MCF 10A (cell line): ENCODE data around the gene LSMEM2. TPM values are rescaled to one million over a fixed set of nuclear protein-coding genes. Genes with fewer than 3 reads are reported as not detected.
"Not testable (repeated sequence)": the region's sequence is repeated elsewhere in the genome, so short reads cannot be mapped to it uniquely, and the experiment has no call there.

Experiments
- BruUV-seq: library from RNA; stranded (reverse); fragments of 400-500 nt; replicated peaks from 2 replicates; lab custom pipeline; 2021; lab: Mats Ljungman, UMichigan
- CTCF ChIA-PET: fragments of 300-600 bp; sonication (Branson Sonifier 250); formaldehyde crosslinking; extraction: SDS; loops from one replicate; lab custom pipeline; 2021; ENCODE audit warnings: antibody characterized with exemption, inconsistent platforms; lab: Yijun Ruan, JAX
- POLR2A ChIA-PET: fragments of 300-600, 350-650 bp; sonication (Branson Sonifier 250); formaldehyde crosslinking; extraction: SDS; loops from one replicate; lab custom pipeline; 2020; ENCODE audit warnings: antibody characterized with exemption, inconsistent platforms; lab: Yijun Ruan, JAX
- DNase-seq: peaks from one replicate; pipeline ENCODE4 v3.0.0-alpha.2; 2018; ENCODE audit not compliant: unreplicated experiment
- H3K27ac Mint-ChIP-seq: one replicate; pipeline ENCODE4 v1.8.0; 2022; ENCODE audit warnings: mild to moderate bottlenecking, low read depth, mixed read lengths; ENCODE audit not compliant: unreplicated experiment
- H3K27me3 Mint-ChIP-seq: one replicate; pipeline ENCODE4 v1.8.0; 2022; ENCODE audit warnings: mixed read lengths; ENCODE audit not compliant: insufficient read depth, unreplicated experiment
- H3K36me3 Mint-ChIP-seq: one replicate; pipeline ENCODE4 v1.8.0; 2022; ENCODE audit warnings: mild to moderate bottlenecking, moderate library complexity, mixed read lengths; ENCODE audit not compliant: insufficient read depth, unreplicated experiment
- H3K4me1 Mint-ChIP-seq: one replicate; pipeline ENCODE4 v1.8.0; 2022; ENCODE audit warnings: mixed read lengths; ENCODE audit not compliant: insufficient read depth, unreplicated experiment
- H3K4me3 Mint-ChIP-seq: one replicate; pipeline ENCODE4 v1.8.0; 2022; ENCODE audit warnings: mild to moderate bottlenecking, moderate library complexity, mixed read lengths; ENCODE audit not compliant: unreplicated experiment
- H3K9me3 Mint-ChIP-seq: one replicate; pipeline ENCODE4 v1.8.0; 2022; ENCODE audit warnings: mixed read lengths; ENCODE audit not compliant: unreplicated experiment
- intact Hi-C: fragments of 100-400 bp; cut with micrococcal nuclease; formaldehyde crosslinking; loops from 2 replicates; pipeline ENCODE4 v1.14.1; 2022
- total RNA-seq: library from RNA; stranded (reverse); gene quantifications from 2 replicates; pipeline ENCODE4 v1.2.3, GENCODE V29; 2022
- TF ChIP-seq, protein P1 (sequence below): fragments of 200-600 bp; IDR thresholded peaks from one replicate; pipeline ENCODE4 v1.8.0; 2022; ENCODE audit warnings: antibody characterized with exemption, mild to moderate bottlenecking; ENCODE audit not compliant: unreplicated experiment

The LSMEM2 gene
- total RNA-seq, 1 experiment from 2014 or later, result not detected

DNA sequence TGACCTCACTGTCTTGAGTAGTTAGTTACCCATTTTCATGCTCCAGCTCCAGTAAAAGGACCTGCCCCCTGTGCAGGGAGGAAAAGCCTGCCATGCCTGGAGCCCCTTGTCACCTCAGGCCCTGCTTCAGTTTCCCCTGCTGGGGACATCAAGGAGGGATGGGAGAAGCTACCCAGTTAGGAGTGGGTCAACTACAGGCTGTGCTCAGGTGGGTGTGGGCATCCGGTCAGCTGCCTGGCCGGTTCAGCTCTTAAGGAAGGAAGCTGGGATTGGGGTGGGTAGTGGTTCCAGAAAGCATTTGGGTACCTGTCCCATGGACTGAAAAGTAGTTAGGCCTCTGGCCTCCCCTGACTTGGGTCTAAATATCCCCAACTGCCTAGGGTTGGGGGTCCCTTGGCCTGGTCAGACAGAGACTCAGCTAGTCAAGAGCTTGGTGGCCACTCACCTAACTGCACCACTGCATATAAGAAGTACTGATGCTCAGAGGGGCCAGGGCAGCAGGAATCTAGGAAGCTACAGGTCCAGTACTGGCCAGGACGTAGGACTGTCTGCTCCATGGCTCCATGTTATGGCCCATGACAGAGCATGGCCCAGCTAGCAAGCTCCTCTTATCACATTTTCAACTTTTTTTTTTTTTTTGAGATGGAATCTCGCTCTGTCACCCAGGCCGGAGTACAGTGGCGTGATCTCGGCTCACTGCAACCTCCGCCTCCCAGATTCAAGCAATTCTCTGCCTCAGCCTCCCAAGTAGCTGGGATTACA lies 549 bp downstream of the LSMEM2 start:
- POLR2A ChIA-PET, result interaction anchor here (0.5 to 2.1 kb wide), 3 partner anchors 13 to 35 kb away, joined by 3 to 7 read pairs (median 3); partner anchors contain the start of gene IFRD2
- no peak overlapping the region for H3K27ac Mint-ChIP-seq
- intact Hi-C loops, result no loop called here

DNA sequence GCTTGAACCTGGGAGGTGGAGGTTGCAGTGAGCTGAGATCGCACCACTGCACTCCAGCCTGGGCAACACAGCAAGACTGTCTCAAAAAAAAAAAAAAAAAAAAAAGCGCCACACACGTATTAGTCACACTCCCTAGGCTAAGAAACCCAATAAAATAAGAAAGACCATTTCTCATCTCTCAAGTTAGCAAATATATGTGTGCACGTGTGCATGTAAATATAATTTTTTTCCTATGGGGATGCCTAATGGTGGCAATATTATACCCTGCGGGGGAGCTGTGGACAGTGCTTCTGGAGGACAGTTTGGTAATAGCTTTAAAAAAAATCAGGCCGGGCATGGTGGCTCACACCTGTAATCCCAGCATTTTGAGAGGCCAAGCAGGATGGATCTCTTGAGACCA lies 5.2 kb downstream of the LSMEM2 start:
- peaks cover 40% of the 10 kb centered on the region for H3K36me3 Mint-ChIP-seq
- intact Hi-C loops, H3K27me3 Mint-ChIP-seq, H3K27ac Mint-ChIP-seq, H3K4me1 Mint-ChIP-seq, H3K9me3 Mint-ChIP-seq, DNase-seq, BruUV-seq, H3K4me3 Mint-ChIP-seq: not testable (repeated sequence)
- ChIA-PET CTCF (interaction anchor here (0.6 to 1.7 kb wide), 11 partner anchors 9 to 378 kb away, joined by 3 to 10 read pairs (median 4); partner anchors contain the start of gene HYAL2), POLR2A (interaction anchor here (1.1 to 3.4 kb wide), 4 partner anchors 8 to 52 kb away, joined by 3 to 22 read pairs (median 4); partner anchors contain the start of genes GNAI2, IFRD2 and TUSC2)

More for the DNA sequence above, 549 bp downstream of the LSMEM2 start:
- TF ChIP-seq, protein P1, sequence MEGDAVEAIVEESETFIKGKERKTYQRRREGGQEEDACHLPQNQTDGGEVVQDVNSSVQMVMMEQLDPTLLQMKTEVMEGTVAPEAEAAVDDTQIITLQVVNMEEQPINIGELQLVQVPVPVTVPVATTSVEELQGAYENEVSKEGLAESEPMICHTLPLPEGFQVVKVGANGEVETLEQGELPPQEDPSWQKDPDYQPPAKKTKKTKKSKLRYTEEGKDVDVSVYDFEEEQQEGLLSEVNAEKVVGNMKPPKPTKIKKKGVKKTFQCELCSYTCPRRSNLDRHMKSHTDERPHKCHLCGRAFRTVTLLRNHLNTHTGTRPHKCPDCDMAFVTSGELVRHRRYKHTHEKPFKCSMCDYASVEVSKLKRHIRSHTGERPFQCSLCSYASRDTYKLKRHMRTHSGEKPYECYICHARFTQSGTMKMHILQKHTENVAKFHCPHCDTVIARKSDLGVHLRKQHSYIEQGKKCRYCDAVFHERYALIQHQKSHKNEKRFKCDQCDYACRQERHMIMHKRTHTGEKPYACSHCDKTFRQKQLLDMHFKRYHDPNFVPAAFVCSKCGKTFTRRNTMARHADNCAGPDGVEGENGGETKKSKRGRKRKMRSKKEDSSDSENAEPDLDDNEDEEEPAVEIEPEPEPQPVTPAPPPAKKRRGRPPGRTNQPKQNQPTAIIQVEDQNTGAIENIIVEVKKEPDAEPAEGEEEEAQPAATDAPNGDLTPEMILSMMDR, result no peak
- Mint-ChIP-seq H3K36me3 (peaks cover 18% of the 10 kb centered on the region), H3K9me3 (no peaks in the 10 kb centered on the region), H3K4me1 (peaks cover 4% of the 10 kb centered on the region), H3K27me3 (no peaks in the 10 kb centered on the region), H3K4me3 (no peak overlapping the region)
- no TSS peak for BruUV-seq
- DNase-seq, result no peak
- CTCF ChIA-PET, result interaction anchor here (0.7 to 1.7 kb wide), 5 partner anchors 10 to 54 kb away, joined by 4 to 8 read pairs (median 5); no protein-coding TSS in a partner anchor

DNA sequence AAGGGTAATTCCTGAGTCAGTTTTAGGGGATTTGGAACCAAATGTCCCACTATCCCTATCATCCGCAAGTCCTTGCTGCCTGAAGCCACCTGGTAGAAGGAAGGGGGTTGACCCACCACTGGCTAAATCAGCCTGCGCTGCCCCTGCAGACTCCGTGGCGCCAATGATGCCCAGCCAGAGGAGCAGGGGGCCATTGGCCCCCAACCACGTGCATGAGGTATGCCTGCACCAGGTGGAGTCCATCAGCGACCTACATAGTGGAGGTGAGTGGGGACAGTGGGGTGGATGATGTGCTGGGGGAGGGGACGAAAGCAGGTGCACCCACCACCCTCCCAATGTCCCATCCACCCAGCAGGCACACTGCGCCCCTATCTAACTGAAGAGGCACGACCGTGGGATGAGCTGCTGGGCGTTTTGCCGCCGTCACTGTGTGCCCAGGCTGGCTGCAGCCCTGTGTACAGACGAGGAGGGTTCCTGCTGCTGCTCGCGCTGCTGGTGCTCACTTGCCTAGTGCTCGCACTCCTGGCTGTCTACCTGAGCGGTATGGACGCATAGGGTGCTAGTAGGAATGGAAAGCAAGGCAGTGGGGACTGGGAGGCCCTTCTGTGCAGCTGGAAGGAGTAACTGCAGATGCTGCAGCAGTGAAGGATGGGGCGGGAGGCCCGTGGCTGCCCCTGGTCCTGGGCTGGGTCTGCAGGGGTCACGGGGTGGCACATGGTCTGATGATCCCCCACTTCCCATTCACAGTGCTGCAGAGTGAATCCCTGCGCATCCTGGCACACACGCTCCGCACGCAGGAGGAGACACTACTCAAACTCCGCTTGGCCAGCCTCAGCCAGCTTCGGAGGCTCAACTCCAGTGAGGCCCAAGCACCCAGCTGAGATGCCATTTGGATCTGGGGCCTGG lies 7.7 kb downstream of the LSMEM2 start:
- H3K9me3 Mint-ChIP-seq, result no peaks in the 10 kb centered on the region
- no peak overlapping the region for H3K27ac Mint-ChIP-seq
- ChIA-PET CTCF (interaction anchor here (3.2 kb wide), 1 partner anchor 12 kb away, joined by 10 read pairs; no protein-coding TSS in a partner anchor), POLR2A (no interaction called here)
- TF ChIP-seq, protein P1, result no peak
- H3K4me1 Mint-ChIP-seq, result peaks cover 6% of the 10 kb centered on the region
- no peaks in the 10 kb centered on the region for H3K27me3 Mint-ChIP-seq
- no TSS peak for BruUV-seq
- intact Hi-C loops, result no loop called here
- H3K36me3 Mint-ChIP-seq, result peaks cover 52% of the 10 kb centered on the region
- no peak for DNase-seq
- no peak overlapping the region for H3K4me3 Mint-ChIP-seq

DNA sequence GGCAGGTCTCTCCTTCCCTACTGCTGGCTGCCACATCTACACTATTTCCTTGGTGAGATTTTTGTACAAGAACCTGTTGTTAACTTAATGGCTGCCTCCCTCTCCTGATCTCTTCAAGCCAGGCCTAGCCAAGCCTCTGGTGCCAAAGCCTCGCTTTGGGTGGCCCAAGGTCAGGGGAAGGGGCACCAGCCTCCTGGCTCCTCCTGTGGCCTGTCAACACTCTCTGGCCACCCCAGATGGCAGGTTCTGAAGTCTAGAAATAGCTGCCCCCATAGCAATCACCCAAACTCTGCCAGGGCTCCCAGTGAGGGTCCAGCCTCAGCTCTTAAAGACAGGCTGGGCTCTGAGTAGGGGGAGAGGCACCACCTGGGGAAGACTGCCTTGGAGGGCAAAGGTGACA lies 8.4 kb downstream of the LSMEM2 start:
- H3K4me3 Mint-ChIP-seq, result no peak overlapping the region
- H3K27me3 Mint-ChIP-seq, result no peaks in the 10 kb centered on the region
- peaks cover 53% of the 10 kb centered on the region for H3K36me3 Mint-ChIP-seq
- CTCF ChIA-PET, result interaction anchor here (0.6 to 6.2 kb wide), 5 partner anchors 12 to 380 kb away, joined by 3 to 38 read pairs (median 6); partner anchors contain the start of gene HYAL2
- no TSS peak for BruUV-seq
- H3K27ac Mint-ChIP-seq, result no peak overlapping the region
- TF ChIP-seq, protein P1, result no peak
- H3K9me3 Mint-ChIP-seq, result no peaks in the 10 kb centered on the region
- intact Hi-C loops, result no loop called here
- H3K4me1 Mint-ChIP-seq, result peaks cover 6% of the 10 kb centered on the region
- no peak for DNase-seq
- POLR2A ChIA-PET, result no interaction called here
